Sigmoid colon (tissue), 7 donors: ENCODE measurements around the gene ADGRF1. TPM values are rescaled to one million over a fixed set of nuclear protein-coding genes. Genes with fewer than 3 reads are reported as not detected.
A peak's percentile ranks its signal among the peaks of the same experiment; 100 is the strongest.

ENCODE experiments used
- DNase-seq: peaks from one replicate; pipeline ENCODE4 v3.0.0-alpha.2; 2019
- H3K27ac ChIP-seq, 4 donors: fragments of 200-600 bp; sonication (generic); one replicate each; pipeline ENCODE4 v1.5.1; 2016 to 2019; ENCODE audit warnings: mild to moderate bottlenecking in 1 of 4
- H3K27me3 ChIP-seq, 3 donors: fragments of 200-600 bp; sonication (generic); one replicate each; pipeline ENCODE4 v1.5.1; 2019; ENCODE audit warnings: mild to moderate bottlenecking in 1 of 3
- H3K36me3 ChIP-seq, 4 donors: fragments of 200-600 bp; sonication (generic); one replicate each; pipeline ENCODE4 v1.5.1; 2016 to 2019
- H3K4me1 ChIP-seq, 4 donors: fragments of 200-600 bp; sonication (generic); one replicate each; pipeline ENCODE4 v1.5.1; 2017 to 2019
- H3K4me3 ChIP-seq, 4 donors: fragments of 200-600 bp; sonication (generic); one replicate each; pipeline ENCODE4 v1.5.1; 2017 to 2019; ENCODE audit warnings: mild to moderate bottlenecking in 2 of 4, moderate library complexity in 1 of 4
- H3K9me3 ChIP-seq, 4 donors: fragments of 200-600 bp in 3 of 4; sonication (generic) in 3 of 4; one replicate each; pipeline versions ENCODE4 v1.5.1 to v1.6.1; 2013 to 2019
- EP300 ChIP-seq, 4 donors: sonication (generic); formaldehyde crosslinking; IDR thresholded peaks; one replicate each; pipeline ENCODE4 v1.6.1; 2017; ENCODE audit warnings: antibody characterized with exemption in 4 of 4
- POLR2A ChIP-seq, 2 donors: fragments of 450-650 bp; IDR thresholded peaks; one replicate each; pipeline ENCODE4 v1.6.1; 2016; ENCODE audit warnings: antibody characterized with exemption in 2 of 2, mild to moderate bottlenecking in 2 of 2, moderate library complexity in 2 of 2
- POLR2AphosphoS5 ChIP-seq, 4 donors: sonication (generic); formaldehyde crosslinking; IDR thresholded peaks; one replicate each; pipeline ENCODE4 v1.6.1; 2017; ENCODE audit warnings: antibody characterized with exemption in 4 of 4
- WGBS, 2 donors: extraction: QIAGEN DNeasy Blood & Tissue Kit; methylation state at CpG; one replicate each; pipeline ENCODE4 v1.1.7; 2013; 5-methylcytosine and 5-hydroxymethylcytosine counted together
- intact Hi-C: fragments of 100-400 bp; cut with DNase I; formaldehyde crosslinking; loops from one replicate; pipeline ENCODE4 v1.15.1; 2023
- polyA plus RNA-seq, 3 donors: library from polyadenylated mRNA; stranded (reverse); fragments of 200-250 nt; gene quantifications; one replicate each; pipeline ENCODE4 v1.2.3, GENCODE V29; 2013
- total RNA-seq, 4 donors: library from RNA; depleted of rRNA; stranded (reverse); fragments of >200 nt; gene quantifications; one replicate each; pipeline ENCODE4 v1.1.0, GENCODE V29; 2016
- TF ChIP-seq, protein P1 (sequence below), 4 experiments: fragments of 450-650 bp in 3 of 4; fragments of 200-600 bp in 1 of 4; IDR thresholded peaks; one replicate each; pipeline ENCODE4 v1.5.1; 2016 to 2019; ENCODE audit warnings: antibody characterized with exemption in 4 of 4, mild to moderate bottlenecking in 3 of 4, moderate library complexity in 2 of 4
- donor health status: healthy with polysubstance abuse.
- donor health status: Bipolar disorder and iron deficiency.
- donor health status: healthy.

ADGRF1 gene
- total and polyA plus RNA-seq, 7 donors = 0.46 to 1.0 TPM; not detected in 5

DNA sequence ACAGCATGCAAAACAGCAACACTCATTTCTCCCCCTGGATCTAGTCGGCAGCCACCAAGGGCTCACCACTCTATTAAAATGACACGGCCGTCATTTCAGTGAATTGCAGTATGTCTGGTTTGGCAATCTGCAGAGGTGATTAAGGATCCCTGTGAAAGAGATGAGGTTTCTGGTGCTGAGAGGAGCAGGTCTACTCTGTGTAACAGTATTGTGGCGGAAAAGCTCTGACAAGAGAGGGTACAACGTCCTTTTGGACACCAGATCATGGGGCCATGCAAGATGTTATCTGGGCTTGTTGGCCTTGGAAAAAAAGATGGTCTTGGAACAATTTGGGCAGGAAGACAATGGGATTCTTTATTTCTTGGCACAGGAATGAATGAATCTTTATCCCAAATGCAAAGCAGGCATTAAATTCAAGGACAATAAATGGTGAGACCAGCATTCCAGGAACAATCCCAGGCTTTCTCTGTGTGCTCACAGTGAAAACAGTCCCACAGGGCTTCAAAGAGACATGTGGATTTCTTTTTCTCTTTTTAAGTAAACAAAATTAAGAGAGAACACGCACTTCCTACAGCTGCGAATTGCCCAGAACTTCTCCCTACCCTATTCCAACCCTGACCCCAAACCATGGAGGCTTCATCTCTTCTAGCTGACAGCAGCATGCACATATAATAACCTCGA is 33.7 kb upstream of the ADGRF1 start:
- WGBS, 2 donors = 77 to 81% methylated on average over 8 of the region's 8 CpGs
- intact Hi-C loops = no loop called here
- Histone ChIP-seq H3K4me3 (no peak overlapping the region), H3K27me3 (no peaks in the 10 kb centered on the region), H3K27ac (peak overlapping the region in 3 of 4 donors; percentile 48 to 61 (median 52)), H3K36me3 (no peaks in the 10 kb centered on the region), H3K4me1 (peaks cover 0 to 42% (median 24%) of the 10 kb centered on the region in 4 donors), H3K9me3 (no peaks in the 10 kb centered on the region)
- no peak for DNase-seq
- TF ChIP-seq POLR2A (IDR thresholded peaks at IDR 0.05) (no peak), POLR2AphosphoS5 (IDR thresholded peaks at IDR 0.05) (peak in 1 of 4 donors; percentile 9)

DNA sequence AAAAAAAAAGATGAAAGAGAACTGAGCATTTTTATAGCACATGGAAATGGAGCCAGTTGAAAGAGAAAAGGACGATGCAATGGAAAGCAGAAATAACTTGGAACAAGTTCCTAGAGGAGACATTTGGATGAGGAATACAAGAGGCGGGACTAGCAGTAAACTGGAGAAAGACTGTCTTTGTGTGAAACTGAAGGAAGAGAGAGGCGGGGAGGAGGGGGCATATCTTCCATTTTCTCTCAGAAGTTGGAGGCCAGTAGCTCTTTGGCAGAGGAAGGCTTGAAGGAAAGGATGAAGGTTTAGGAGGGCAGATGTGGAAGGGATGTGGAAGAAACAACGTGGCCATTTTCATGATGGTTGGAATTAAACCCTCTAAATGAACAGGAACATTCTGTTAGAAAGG is 33.0 kb upstream of the ADGRF1 start:
- no peak for DNase-seq
- Histone ChIP-seq H3K9me3 (no peaks in the 10 kb centered on the region), H3K4me3 (no peak overlapping the region), H3K27me3 (no peaks in the 10 kb centered on the region), H3K4me1 (peaks cover 0 to 42% (median 24%) of the 10 kb centered on the region in 4 donors), H3K27ac (peak overlapping the region in 3 of 4 donors; percentile 48 to 61 (median 52)), H3K36me3 (no peaks in the 10 kb centered on the region)
- TF ChIP-seq POLR2AphosphoS5 (IDR thresholded peaks at IDR 0.05) (peak in 3 of 4 donors; percentile 19 to 67 (median 42)), EP300 (IDR thresholded peaks at IDR 0.05) (no peak)
- 74 to 76% methylated on average over 4 of the region's 4 CpGs for WGBS, 2 donors
- intact Hi-C loops = no loop called here

DNA sequence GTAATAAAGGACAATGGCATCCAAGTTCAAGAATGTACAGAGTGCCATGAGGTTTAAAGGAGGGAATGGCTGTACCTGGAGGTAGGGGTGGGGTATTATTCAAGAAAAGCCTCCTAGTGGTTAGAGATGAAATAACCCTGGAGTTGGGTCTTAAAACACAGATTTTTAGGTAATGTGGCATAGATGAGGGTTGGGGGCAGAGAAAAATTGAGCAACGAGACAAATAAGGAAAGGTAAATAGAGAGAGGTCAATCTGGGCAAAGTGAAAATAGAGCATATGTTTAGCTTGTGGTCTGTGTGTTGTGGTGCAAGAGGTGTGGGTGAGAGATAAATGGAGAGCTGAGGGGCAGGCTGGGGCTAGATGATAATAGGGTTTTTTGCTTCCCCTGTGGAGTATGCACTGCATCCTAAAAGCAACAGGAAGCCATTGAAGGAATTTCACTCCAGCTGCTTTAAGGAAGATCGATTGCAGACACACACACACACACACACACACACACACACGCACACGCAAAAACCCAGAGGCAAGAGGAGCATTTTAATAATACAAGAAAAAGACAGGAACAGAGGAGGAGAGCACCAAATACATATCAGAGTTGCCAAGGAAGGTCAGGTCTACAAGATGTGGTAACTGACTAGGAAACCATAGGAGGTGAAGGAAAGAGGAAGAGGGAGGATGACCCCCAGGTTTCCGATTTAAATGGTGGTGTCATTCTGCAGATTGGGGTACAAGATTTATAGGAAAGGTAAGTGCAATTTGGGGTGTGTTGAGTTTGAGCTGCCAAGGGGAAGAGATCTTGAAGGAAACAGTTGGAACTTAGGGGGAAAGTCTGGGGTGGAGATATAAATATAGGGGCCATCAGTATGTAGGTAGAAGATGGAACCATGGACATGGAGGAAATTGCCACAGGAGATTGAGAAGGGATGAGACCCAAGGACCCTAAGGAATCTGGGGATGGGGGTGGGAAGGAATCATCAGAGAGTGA is 31.3 kb upstream of the ADGRF1 start:
- Histone ChIP-seq H3K27ac (no peak overlapping the region), H3K36me3 (no peaks in the 10 kb centered on the region), H3K9me3 (no peaks in the 10 kb centered on the region), H3K4me3 (no peak overlapping the region), H3K4me1 (peaks cover 0 to 32% (median 24%) of the 10 kb centered on the region in 4 donors), H3K27me3 (no peaks in the 10 kb centered on the region)
- DNase-seq = no peak
- intact Hi-C loops = no loop called here
- TF ChIP-seq POLR2AphosphoS5 (IDR thresholded peaks at IDR 0.05) = no peak
- WGBS, 2 donors = 83 to 85% methylated on average over 5 of the region's 5 CpGs

DNA sequence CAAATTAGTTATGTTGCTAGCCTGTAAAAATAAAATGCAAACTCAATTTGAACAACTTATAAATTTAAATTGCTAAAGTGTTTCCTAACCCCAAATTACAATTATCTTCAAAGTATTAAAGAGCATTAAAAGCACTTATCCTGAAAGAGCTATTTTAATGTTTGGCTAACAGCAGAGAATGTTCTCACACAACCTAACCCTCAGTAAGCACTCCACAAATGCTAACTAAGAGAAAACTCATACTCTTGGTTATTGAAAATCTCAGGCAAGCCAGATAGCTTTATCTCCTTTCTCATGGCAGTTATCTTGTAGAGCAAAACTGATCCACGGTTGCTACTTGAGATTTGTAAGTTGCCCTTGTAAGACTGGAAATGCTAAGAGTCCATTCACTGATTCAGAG is 30.5 kb upstream of the ADGRF1 start:
- Histone ChIP-seq H3K36me3 (no peaks in the 10 kb centered on the region), H3K27ac (no peak overlapping the region), H3K4me1 (peaks cover 0 to 28% (median 24%) of the 10 kb centered on the region in 4 donors), H3K27me3 (no peaks in the 10 kb centered on the region), H3K9me3 (no peaks in the 10 kb centered on the region), H3K4me3 (no peak overlapping the region)
- intact Hi-C loops = no loop called here
- 1 to 49% methylated on average over 1 of the region's 1 CpG for WGBS, 2 donors
- TF ChIP-seq EP300 (IDR thresholded peaks at IDR 0.05) (no peak), POLR2AphosphoS5 (IDR thresholded peaks at IDR 0.05) (no peak), POLR2A (IDR thresholded peaks at IDR 0.05) (no peak)
- TF ChIP-seq, protein P1, sequence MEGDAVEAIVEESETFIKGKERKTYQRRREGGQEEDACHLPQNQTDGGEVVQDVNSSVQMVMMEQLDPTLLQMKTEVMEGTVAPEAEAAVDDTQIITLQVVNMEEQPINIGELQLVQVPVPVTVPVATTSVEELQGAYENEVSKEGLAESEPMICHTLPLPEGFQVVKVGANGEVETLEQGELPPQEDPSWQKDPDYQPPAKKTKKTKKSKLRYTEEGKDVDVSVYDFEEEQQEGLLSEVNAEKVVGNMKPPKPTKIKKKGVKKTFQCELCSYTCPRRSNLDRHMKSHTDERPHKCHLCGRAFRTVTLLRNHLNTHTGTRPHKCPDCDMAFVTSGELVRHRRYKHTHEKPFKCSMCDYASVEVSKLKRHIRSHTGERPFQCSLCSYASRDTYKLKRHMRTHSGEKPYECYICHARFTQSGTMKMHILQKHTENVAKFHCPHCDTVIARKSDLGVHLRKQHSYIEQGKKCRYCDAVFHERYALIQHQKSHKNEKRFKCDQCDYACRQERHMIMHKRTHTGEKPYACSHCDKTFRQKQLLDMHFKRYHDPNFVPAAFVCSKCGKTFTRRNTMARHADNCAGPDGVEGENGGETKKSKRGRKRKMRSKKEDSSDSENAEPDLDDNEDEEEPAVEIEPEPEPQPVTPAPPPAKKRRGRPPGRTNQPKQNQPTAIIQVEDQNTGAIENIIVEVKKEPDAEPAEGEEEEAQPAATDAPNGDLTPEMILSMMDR (IDR thresholded peaks at IDR 0.05) = no peak
- no peak for DNase-seq

DNA sequence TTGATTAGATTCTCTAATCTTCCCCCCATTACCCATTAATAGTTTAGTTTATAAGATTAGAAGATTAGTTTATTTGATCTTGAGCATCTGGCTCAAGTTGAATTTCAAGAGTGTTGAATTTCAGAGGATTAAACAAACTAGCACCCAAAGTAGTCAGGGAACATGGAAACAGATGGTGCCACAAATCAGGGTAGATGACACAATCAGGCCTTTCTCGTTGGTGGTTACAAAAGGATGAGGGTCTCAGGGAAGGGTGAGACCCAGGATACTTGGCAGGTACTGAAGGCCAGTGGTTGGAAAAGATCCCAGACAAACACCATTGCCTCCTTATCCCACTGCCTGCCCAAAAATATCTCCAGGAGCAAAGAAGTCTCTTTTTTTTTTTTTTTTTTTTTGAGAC is 29.5 kb upstream of the ADGRF1 start:
- intact Hi-C loops = no loop called here
- no peaks in the 10 kb centered on the region for H3K9me3 ChIP-seq
- no peak overlapping the region for H3K27ac ChIP-seq
- TF ChIP-seq EP300 (IDR thresholded peaks at IDR 0.05) (no peak), POLR2AphosphoS5 (IDR thresholded peaks at IDR 0.05) (no peak), POLR2A (IDR thresholded peaks at IDR 0.05) (no peak)
- TF ChIP-seq, protein P1 (IDR thresholded peaks at IDR 0.05) = no peak
- no peaks in the 10 kb centered on the region for H3K27me3 ChIP-seq
- no peak overlapping the region for H3K4me3 ChIP-seq
- peaks cover 0 to 19% (median 17%) of the 10 kb centered on the region in 4 donors for H3K4me1 ChIP-seq
- WGBS, 2 donors = 60 to 75% methylated on average over 1 of the region's 1 CpG
- H3K36me3 ChIP-seq = no peaks in the 10 kb centered on the region
- no peak for DNase-seq

DNA sequence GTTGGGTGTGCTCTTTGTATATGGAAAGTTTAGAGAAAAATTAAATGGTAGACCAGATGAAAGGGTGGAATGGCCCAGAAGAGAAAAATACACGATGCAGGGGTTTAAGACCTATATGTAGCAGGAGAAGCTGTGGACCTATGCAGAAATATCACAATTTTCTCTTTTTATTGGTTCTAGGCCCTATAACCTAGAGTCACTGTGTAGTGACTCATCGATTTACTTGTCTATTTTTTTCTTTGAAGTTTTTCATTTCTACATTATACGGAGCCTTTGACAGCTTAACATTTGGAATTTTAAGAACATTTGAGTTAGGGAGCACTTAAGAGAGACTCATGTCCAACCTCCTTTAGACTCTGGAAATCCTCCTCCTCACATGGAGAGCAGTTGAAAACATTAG is 28.3 kb upstream of the ADGRF1 start:
- intact Hi-C loops = no loop called here
- no peak for TF ChIP-seq POLR2A (IDR thresholded peaks at IDR 0.05)
- TF ChIP-seq, protein P1 (IDR thresholded peaks at IDR 0.05) = no peak
- peaks cover 0 to 7% (median 5%) of the 10 kb centered on the region in 4 donors for H3K4me1 ChIP-seq
- no peaks in the 10 kb centered on the region for H3K36me3 ChIP-seq
- WGBS, 2 donors = 95 to 97% methylated on average over 3 of the region's 3 CpGs
- no peak overlapping the region for H3K27ac ChIP-seq
- no peak overlapping the region for H3K4me3 ChIP-seq
- no peak for DNase-seq
- no peaks in the 10 kb centered on the region for H3K27me3 ChIP-seq
- H3K9me3 ChIP-seq = no peaks in the 10 kb centered on the region
